Upper lobe of left lung (tissue), 6 donors: ENCODE measurements around the gene FEM1B. TPM values are rescaled to one million over a fixed set of nuclear protein-coding genes. Genes with fewer than 3 reads are reported as not detected.

Source experiments
- ATAC-seq, 2 donors: fragments of 200-7000 bp; cut with Tn5 transposase; one replicate each; pipeline ENCODE4 v1.9.1; 2022; ENCODE audit warnings: mild to moderate bottlenecking in 2 of 2, moderate library complexity in 2 of 2; ENCODE audit not compliant: low FRiP score in 2 of 2
- DNase-seq, 2 donors: peaks; one replicate each; pipeline ENCODE4 v3.0.0-alpha.2; 2019 to 2020
- H3K27ac ChIP-seq, 4 donors: fragments of 200-600 bp; sonication (generic); one replicate each; pipeline ENCODE4 v1.5.1; 2016 to 2019
- H3K27me3 ChIP-seq, 4 donors: fragments of 200-600 bp; sonication (generic); one replicate each; pipeline ENCODE4 v1.5.1; 2017 to 2019
- H3K36me3 ChIP-seq, 4 donors: fragments of 200-600 bp; sonication (generic); one replicate each; pipeline ENCODE4 v1.5.1; 2016 to 2019
- H3K4me1 ChIP-seq, 4 donors: fragments of 200-600 bp; sonication (generic); one replicate each; pipeline ENCODE4 v1.5.1; 2018 to 2019
- H3K4me3 ChIP-seq, 4 donors: fragments of 200-600 bp; sonication (generic); one replicate each; pipeline ENCODE4 v1.5.1; 2017 to 2019; ENCODE audit warnings: mild to moderate bottlenecking in 2 of 4, moderate library complexity in 1 of 4
- H3K9me3 ChIP-seq, 4 donors: fragments of 200-600 bp; sonication (generic); one replicate each; pipeline ENCODE4 v1.5.1; 2018 to 2019
- CTCF ChIP-seq, 6 experiments: fragments of 450-650 bp in 4 of 6; fragments of 200-600 bp in 2 of 6; sonication (generic) in 2 of 6; IDR thresholded peaks; one replicate each; pipeline ENCODE4 v1.5.1; 2016 to 2019; ENCODE audit warnings: antibody characterized with exemption in 6 of 6
- EP300 ChIP-seq, 4 donors: sonication (generic); formaldehyde crosslinking; IDR thresholded peaks; one replicate each; pipeline ENCODE4 v1.5.1; 2017; ENCODE audit warnings: antibody characterized with exemption in 4 of 4, control low read depth in 2 of 4
- POLR2A ChIP-seq, 4 donors: fragments of 450-650 bp; IDR thresholded peaks; one replicate each; pipeline ENCODE4 v1.5.1; 2016 to 2017; ENCODE audit warnings: antibody characterized with exemption in 4 of 4, mild to moderate bottlenecking in 2 of 4
- POLR2AphosphoS5 ChIP-seq, 2 donors: sonication (generic); formaldehyde crosslinking; IDR thresholded peaks; one replicate each; pipeline ENCODE4 v1.5.1; 2017; ENCODE audit warnings: antibody characterized with exemption in 2 of 2
- WGBS, 2 donors: methylation state at CpG; one replicate each; pipeline ENCODE4 v1.1.5; 2017 to 2018; 5-methylcytosine and 5-hydroxymethylcytosine counted together
- total RNA-seq, 6 donors: library from RNA; depleted of rRNA in 4 of 6; stranded (reverse); fragments of >200 nt in 4 of 6; gene quantifications; one replicate each; pipeline versions ENCODE4 v1.1.0 to v1.2.1, GENCODE V29; 2016 to 2021
- donor health status: DM: no; HTN: no; CAD: no; lungs with moderate emphysema.
- donor health status: DM: no; HTN: yes; CAD: no; lungs with severe emphysema.

Gene FEM1B
- total RNA-seq, 6 donors from 2014 or later = 16.0 to 58.8 (median 36.9) TPM

GRCh38 chr15:68316061-68316804, 38.7 kb downstream of the FEM1B start:
- TF ChIP-seq CTCF (IDR thresholded peaks at IDR 0.05) = no peak
- TF ChIP-seq POLR2A (IDR thresholded peaks at IDR 0.05) = no peak
- no peak for TF ChIP-seq POLR2AphosphoS5 (IDR thresholded peaks at IDR 0.05)
- TF ChIP-seq EP300 (IDR thresholded peaks at IDR 0.05) = no peak
- DNase-seq (peak in 1 of 2 donors; percentile 17), ATAC-seq (no peak)
- H3K4me1 ChIP-seq = no peaks in the 10 kb centered on the region
- no peaks in the 10 kb centered on the region for H3K36me3 ChIP-seq
- WGBS, 2 donors = 79 to 80% methylated on average over 14 to 15 of the region's 17 CpGs
- H3K27ac ChIP-seq = no peak overlapping the region
- no peaks in the 10 kb centered on the region for H3K9me3 ChIP-seq
- H3K27me3 ChIP-seq = no peaks in the 10 kb centered on the region
- no peak overlapping the region for H3K4me3 ChIP-seq

GRCh38 chr15:68317281-68318007, 39.9 kb downstream of the FEM1B start:
- no peak for ATAC-seq
- H3K4me3 ChIP-seq = no peak overlapping the region
- H3K27me3 ChIP-seq = no peaks in the 10 kb centered on the region
- WGBS, 2 donors = 87 to 89% methylated on average over 7 to 16 of the region's 16 CpGs
- TF ChIP-seq CTCF (IDR thresholded peaks at IDR 0.05) = no peak
- no peak for TF ChIP-seq POLR2AphosphoS5 (IDR thresholded peaks at IDR 0.05)
- TF ChIP-seq POLR2A (IDR thresholded peaks at IDR 0.05) = no peak
- no peak for TF ChIP-seq EP300 (IDR thresholded peaks at IDR 0.05)
- no peak overlapping the region for H3K27ac ChIP-seq
- DNase-seq = peak in 1 of 2 donors; percentile 6
- no peaks in the 10 kb centered on the region for H3K36me3 ChIP-seq
- H3K4me1 ChIP-seq = no peaks in the 10 kb centered on the region
- H3K9me3 ChIP-seq = no peaks in the 10 kb centered on the region

GRCh38 chr15:68318008-68318835, 40.7 kb downstream of the FEM1B start:
- TF ChIP-seq POLR2A (IDR thresholded peaks at IDR 0.05) = no peak
- TF ChIP-seq POLR2AphosphoS5 (IDR thresholded peaks at IDR 0.05) = no peak
- TF ChIP-seq EP300 (IDR thresholded peaks at IDR 0.05) = no peak
- TF ChIP-seq CTCF (IDR thresholded peaks at IDR 0.05) = no peak
- 78 to 85% methylated on average over 3 to 6 of the region's 6 CpGs for WGBS, 2 donors
- H3K27ac ChIP-seq = no peak overlapping the region
- DNase-seq = no peak
- no peaks in the 10 kb centered on the region for H3K9me3 ChIP-seq
- H3K4me1 ChIP-seq = no peaks in the 10 kb centered on the region
- no peaks in the 10 kb centered on the region for H3K36me3 ChIP-seq
- H3K27me3 ChIP-seq = no peaks in the 10 kb centered on the region
- no peak overlapping the region for H3K4me3 ChIP-seq
- ATAC-seq = no peak

GRCh38 chr15:68318931-68319909, 41.7 kb downstream of the FEM1B start:
- Histone ChIP-seq H3K4me1 (no peaks in the 10 kb centered on the region), H3K27me3 (no peaks in the 10 kb centered on the region), H3K36me3 (no peaks in the 10 kb centered on the region), H3K9me3 (no peaks in the 10 kb centered on the region), H3K27ac (no peak overlapping the region), H3K4me3 (no peak overlapping the region)
- TF ChIP-seq EP300 (IDR thresholded peaks at IDR 0.05) = no peak
- TF ChIP-seq POLR2AphosphoS5 (IDR thresholded peaks at IDR 0.05) = no peak
- no peak for TF ChIP-seq CTCF (IDR thresholded peaks at IDR 0.05)
- no peak for TF ChIP-seq POLR2A (IDR thresholded peaks at IDR 0.05)
- ATAC-seq (no peak), DNase-seq (no peak)
- WGBS, 2 donors = 87 to 89% methylated on average over 14 to 18 of the region's 18 CpGs
